ENCODE data around the gene DAZAP1. TPM values are rescaled to one million over a fixed set of nuclear protein-coding genes. Genes with fewer than 3 reads are reported as not detected.
"Not testable (repeated sequence)": the region's sequence is repeated elsewhere in the genome, so short reads cannot be mapped to it uniquely, and the experiment has no call there.

The DAZAP1 gene
- polyA plus RNA-seq, 1 of the 3 experiments (the other 2 are of a cell fraction) = 54.3 TPM

GRCh38 chr19:1439525-1440417 lies 32.4 kb downstream of the DAZAP1 start:
- POLR2A ChIA-PET = interaction anchor here (1.1 kb wide), 1 partner anchor 171 kb away, joined by 3 read pairs; the partner anchor contains the start of gene CIRBP
- H4K20me1 ChIP-seq (ENCODE audit: insufficient read depth) = peaks cover 62% of the 10 kb centered on the region

GRCh38 chr19:1440418-1440801 lies 33.0 kb downstream of the DAZAP1 start:
- Histone ChIP-seq H3K9ac (no peak overlapping the region; the same call in 1 of the 2 replicates), H3K9me3 (no peaks in the 10 kb centered on the region), H3K27ac (ENCODE audit: low read depth in 2 of 2, low read length in 1 of 2) (no peak overlapping the region), H3K27me3 (ENCODE audit: insufficient read depth) (no peaks in the 10 kb centered on the region), H3F3A (replicated peaks; ENCODE audit: insufficient read depth) (peaks cover 66% of the 10 kb centered on the region), H3K4me3 (ENCODE audit: low read depth in 2 of 2, low read length in 1 of 2) (peak overlapping the region; percentile 80 to 81), H2AFZ (ENCODE audit: low read depth) (no peak overlapping the region), H3K79me2 (ENCODE audit: insufficient read depth) (peaks cover 43% of the 10 kb centered on the region), H3K4me1 (ENCODE audit: control insufficient read depth in 1 of 2, insufficient read depth in 2 of 2, low read depth in 1 of 2, low read length in 1 of 2) (peaks cover 5 to 19% of the 10 kb centered on the region in 2 experiments; a peak in 3 of 4 replicates), H3K4me2 (peak overlapping the region; percentile 97), H4K20me1 (ENCODE audit: insufficient read depth) (peaks cover 63% of the 10 kb centered on the region), H3K36me3 (replicated peaks in 1 of 2; ENCODE audit: control insufficient read depth in 1 of 2, insufficient read depth in 2 of 2, low read length in 1 of 2) (peaks cover 30 to 36% of the 10 kb centered on the region in 2 experiments), H3K9me2 (no peaks in the 10 kb centered on the region)
- no peak for TF ChIP-seq FOXM1 (IDR thresholded peaks at IDR 0.05; ENCODE audit: low read depth)
- TF ChIP-seq GABPA (IDR thresholded peaks at IDR 0.05; ENCODE audit: low read depth) = no peak
- no peak for TF ChIP-seq NFIC (IDR thresholded peaks at IDR 0.05; ENCODE audit: borderline replicate concordance)
- no peak for TF ChIP-seq PBX3 (IDR thresholded peaks at IDR 0.05)
- TF ChIP-seq POLR2AphosphoS5 (IDR thresholded peaks at IDR 0.05; ENCODE audit: low read depth, low read length) = no peak
- no peak for TF ChIP-seq REST (IDR thresholded peaks at IDR 0.05; ENCODE audit: low read depth, low read length)
- 83% methylated on average over 8 of the region's 15 CpGs for WGBS (ENCODE audit: low lambda C conversion rate)
- ChIA-PET CTCF (interaction anchor here (1.3 to 1.4 kb wide), 2 partner anchors 33 to 63 kb away, joined by 3 to 4 read pairs; no protein-coding TSS in a partner anchor), POLR2A (no interaction called here)
- DNase-seq = no peak

More at GRCh38 chr19:1439525-1440417, 32.4 kb downstream of the DAZAP1 start:
- Histone ChIP-seq H3K36me3 (replicated peaks in 1 of 2; ENCODE audit: control insufficient read depth in 1 of 2, insufficient read depth in 2 of 2, low read length in 1 of 2) (peaks cover 36% of the 10 kb centered on the region in 2 experiments), H3K4me1 (ENCODE audit: control insufficient read depth in 1 of 2, insufficient read depth in 2 of 2, low read depth in 1 of 2, low read length in 1 of 2) (peaks cover 3 to 17% of the 10 kb centered on the region in 2 experiments; a peak in 3 of 4 replicates), H3K9ac (peak overlapping the region; percentile 96), H3K4me2 (peak overlapping the region; percentile 97), H3K4me3 (ENCODE audit: low read depth in 2 of 2, low read length in 1 of 2) (peak overlapping the region; percentile 80 to 81), H3F3A (replicated peaks; ENCODE audit: insufficient read depth) (peaks cover 70% of the 10 kb centered on the region), H3K27ac (ENCODE audit: low read depth in 2 of 2, low read length in 1 of 2) (peak overlapping the region; percentile 35 to 81; a peak in 2 of 4 replicates), H3K79me2 (ENCODE audit: insufficient read depth) (peaks cover 43% of the 10 kb centered on the region)
- H3K9me2 ChIP-seq; H3K9me3 ChIP-seq; H2AFZ ChIP-seq (ENCODE audit: low read depth); H3K27me3 ChIP-seq (ENCODE audit: insufficient read depth): not testable (repeated sequence)
- 34% methylated on average over 32 of the region's 57 CpGs for WGBS (ENCODE audit: low lambda C conversion rate)
- 0 out of 2 replicates have a peak, but pooled peaks have one; percentile 15 for TF ChIP-seq POLR2AphosphoS5 (IDR thresholded peaks at IDR 0.05; ENCODE audit: low read depth, low read length)
- DNase-seq = peak; percentile 55
- CTCF ChIA-PET = interaction anchor here (1.0 to 1.4 kb wide), 3 partner anchors 15 to 63 kb away, joined by 3 to 4 read pairs (median 3); no protein-coding TSS in a partner anchor

All from SK-N-SH (cell line).